KMS-11 (cell line): ENCODE data around the gene CTAG2.
"Not testable (repeated sequence)": the region's sequence is repeated elsewhere in the genome, so short reads cannot be mapped to it uniquely, and the experiment has no call there.

Experiments used
- H2AFZ ChIP-seq: fragments of 200-600 bp; sonication (generic); 2 replicates; pipeline ENCODE4 v1.6.1; 2016; ENCODE audit warnings: antibody characterized with exemption, mixed run types, low read depth
- H3K27ac ChIP-seq: fragments of 200-600 bp; sonication (generic); 2 replicates; pipeline ENCODE4 v1.6.1; 2016; ENCODE audit warnings: mild to moderate bottlenecking, mixed run types
- H3K27me3 ChIP-seq: fragments of 200-600 bp; sonication (generic); 2 replicates; pipeline ENCODE4 v1.6.1; 2017; ENCODE audit warnings: mild to moderate bottlenecking, low read depth, mixed run types, moderate library complexity; ENCODE audit not compliant: insufficient read depth
- H3K36me3 ChIP-seq: fragments of 200-600 bp; sonication (generic); 2 replicates; pipeline ENCODE4 v1.6.1; 2017; ENCODE audit warnings: mild to moderate bottlenecking, mixed run types; ENCODE audit not compliant: insufficient read depth
- H3K4me1 ChIP-seq: fragments of 200-600 bp; sonication (generic); 2 replicates; pipeline ENCODE4 v1.6.1; 2016; ENCODE audit warnings: mild to moderate bottlenecking, low read depth, mixed run types; ENCODE audit not compliant: poor library complexity, severe bottlenecking
- H3K4me2 ChIP-seq: fragments of 200-600 bp; sonication (generic); 2 replicates; pipeline ENCODE4 v1.7.0; 2016; ENCODE audit warnings: mild to moderate bottlenecking, mixed run types
- H3K4me3 ChIP-seq: fragments of 200-600 bp; sonication (generic); IDR thresholded peaks from 2 replicates; pipeline ENCODE4 v1.6.1; 2017; ENCODE audit warnings: low read depth, low read length, mixed read lengths; ENCODE audit not compliant: insufficient read depth
- H3K79me2 ChIP-seq: fragments of 200-600 bp; sonication (generic); 2 replicates; pipeline ENCODE4 v1.6.1; 2016; ENCODE audit warnings: low read depth, mixed run types; ENCODE audit not compliant: insufficient read depth
- H3K9ac ChIP-seq: fragments of 200-600 bp; sonication (generic); 2 replicates; pipeline ENCODE4 v1.6.1; 2016; ENCODE audit warnings: mild to moderate bottlenecking, mixed run types
- H4K20me1 ChIP-seq: fragments of 200-600 bp; sonication (generic); 2 replicates; pipeline ENCODE4 v1.6.1; 2016; ENCODE audit warnings: mild to moderate bottlenecking, mixed run types; ENCODE audit not compliant: insufficient read depth
- CTCF ChIP-seq: fragments of 200-600 bp; sonication (generic); conservative IDR thresholded peaks from 2 replicates; pipeline ENCODE4 v1.6.1; 2017; ENCODE audit warnings: low read depth, mild to moderate bottlenecking, antibody characterized with exemption, low read length, moderate library complexity, mixed read lengths

The CTAG2 gene

DNA sequence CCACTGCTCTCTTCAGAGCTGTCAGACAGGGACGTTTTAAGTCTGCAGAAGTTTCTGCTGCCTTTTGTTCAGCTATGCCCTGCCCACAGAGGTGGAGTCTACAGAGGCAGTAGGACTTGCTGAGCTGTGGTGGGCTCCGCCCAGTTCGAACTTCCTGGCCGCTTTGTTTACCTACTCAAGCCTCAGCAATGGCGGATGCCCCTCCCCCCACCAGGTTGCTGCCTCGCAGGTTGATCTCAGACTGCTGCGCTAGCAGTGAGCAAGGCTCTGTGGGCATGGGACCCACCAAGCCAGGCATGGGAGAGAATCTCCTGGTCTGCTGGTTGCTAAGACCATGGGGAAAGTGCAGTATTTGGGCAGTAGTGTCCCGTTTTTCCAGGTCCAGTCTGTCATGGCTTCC lies 17.5 kb upstream of the CTAG2 start:
- H3K79me2 ChIP-seq, H3K36me3 ChIP-seq, H3K4me3 ChIP-seq, H3K27me3 ChIP-seq, H3K27ac ChIP-seq, H4K20me1 ChIP-seq, H3K9ac ChIP-seq, H3K4me1 ChIP-seq, H3K4me2 ChIP-seq, H2AFZ ChIP-seq: not testable (repeated sequence)

DNA sequence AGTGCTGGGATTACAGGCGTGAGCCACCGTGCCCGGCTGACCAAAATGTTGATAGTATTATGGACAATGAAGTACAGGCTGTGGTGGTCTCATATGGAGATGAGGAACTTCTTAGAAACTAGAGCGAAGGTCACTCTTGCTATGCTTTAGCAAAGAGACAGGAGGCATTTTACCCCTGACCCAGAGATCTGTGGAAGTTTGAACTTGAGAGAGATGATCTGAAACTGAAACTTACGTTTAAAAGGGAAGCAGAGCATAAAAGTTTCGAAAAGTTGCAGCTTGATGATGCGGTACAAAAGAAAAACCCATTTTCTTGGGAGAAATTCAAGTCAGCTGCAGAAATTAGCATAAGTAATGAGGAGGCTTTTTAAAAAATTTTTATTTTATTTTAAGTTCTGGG lies 8.5 kb upstream of the CTAG2 start:
- no peak overlapping the region for H3K4me3 ChIP-seq
- H3K9ac ChIP-seq, result no peak overlapping the region
- H2AFZ ChIP-seq, result no peak overlapping the region
- no peak overlapping the region for H3K27ac ChIP-seq
- no peaks in the 10 kb centered on the region for H3K36me3 ChIP-seq
- peaks cover 5% of the 10 kb centered on the region for H3K4me1 ChIP-seq
- no peaks in the 10 kb centered on the region for H3K27me3 ChIP-seq
- 0 out of 2 replicates have a peak overlapping the region, but pooled peaks have one; percentile 9 for H3K4me2 ChIP-seq
- no peaks in the 10 kb centered on the region for H4K20me1 ChIP-seq
- H3K79me2 ChIP-seq, result no peaks in the 10 kb centered on the region
- TF ChIP-seq CTCF, result no peak

DNA sequence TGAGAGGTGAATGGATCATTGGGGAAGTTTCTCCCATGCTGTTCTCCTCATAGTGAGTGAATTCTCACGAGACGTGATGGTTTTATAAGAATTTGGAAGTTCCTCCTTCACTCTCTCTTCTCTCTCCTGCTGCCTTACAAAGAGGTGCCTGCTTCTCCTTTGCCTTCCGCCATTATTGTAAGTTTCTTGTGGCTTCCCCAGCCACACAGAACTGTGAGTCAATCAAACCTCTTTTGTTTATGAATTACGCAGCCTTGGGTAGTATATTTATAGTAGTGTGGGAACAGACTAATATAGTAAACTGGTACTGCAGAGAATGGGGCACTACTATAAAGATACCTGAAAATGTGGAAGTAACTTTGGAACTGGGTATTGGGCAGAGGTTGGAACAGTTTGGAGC lies 7.8 kb upstream of the CTAG2 start:
- Histone ChIP-seq H4K20me1 (no peaks in the 10 kb centered on the region), H3K4me1 (peaks cover 5% of the 10 kb centered on the region), H3K27ac (no peak overlapping the region), H3K4me2 (no peak overlapping the region), H3K79me2 (no peaks in the 10 kb centered on the region), H3K9ac (no peak overlapping the region), H2AFZ (no peak overlapping the region), H3K36me3 (no peaks in the 10 kb centered on the region), H3K4me3 (no peak overlapping the region), H3K27me3 (no peaks in the 10 kb centered on the region)
- no peak for TF ChIP-seq CTCF

DNA sequence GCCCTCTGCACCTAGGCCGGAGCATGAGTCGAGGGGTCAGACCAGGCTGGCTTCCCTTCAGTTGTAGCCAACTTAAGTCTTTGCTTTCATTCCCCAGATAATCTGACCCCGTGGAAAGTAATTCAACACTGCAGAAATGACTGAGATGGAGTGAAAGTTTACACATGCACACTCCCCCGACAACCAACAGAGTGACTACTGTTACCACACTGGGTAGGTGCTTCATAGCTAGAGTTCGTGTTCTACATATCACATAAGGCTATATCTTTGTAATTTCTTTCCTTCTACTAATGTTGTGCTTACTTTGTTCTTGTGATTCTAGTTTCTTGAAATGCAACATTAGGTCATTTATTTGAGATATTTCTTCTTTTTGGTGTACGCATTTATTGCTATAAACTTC lies 7.2 kb upstream of the CTAG2 start:
- Histone ChIP-seq H2AFZ (no peak overlapping the region), H3K9ac (no peak overlapping the region)

DNA sequence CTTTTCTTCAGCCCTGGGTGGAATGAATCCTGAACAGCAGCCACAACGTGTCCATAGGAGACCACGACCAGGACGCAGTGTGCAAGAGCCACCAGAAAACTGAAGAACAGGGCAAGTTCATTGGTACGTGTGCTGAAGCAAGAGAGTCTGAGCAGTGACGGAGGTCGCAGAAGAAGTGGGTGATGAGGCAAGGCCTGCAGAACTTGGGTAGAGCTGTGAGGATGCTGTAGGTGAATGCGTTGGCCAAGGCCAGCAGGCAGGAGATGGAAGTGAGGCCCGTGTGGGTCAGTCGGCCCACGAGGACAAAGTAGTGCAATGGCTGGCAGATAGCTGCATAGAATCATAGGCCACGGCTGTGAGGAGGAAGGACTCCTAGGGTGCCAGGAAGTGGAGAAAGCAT lies 5.6 kb upstream of the CTAG2 start:
- H3K4me1 ChIP-seq, result peaks cover 5% of the 10 kb centered on the region
- H3K4me3 ChIP-seq, result no peak overlapping the region
- H3K36me3 ChIP-seq, result no peaks in the 10 kb centered on the region
- H4K20me1 ChIP-seq, result no peaks in the 10 kb centered on the region
- no peak overlapping the region for H2AFZ ChIP-seq
- H3K79me2 ChIP-seq, result no peaks in the 10 kb centered on the region
- H3K27me3 ChIP-seq, result no peaks in the 10 kb centered on the region
- no peak overlapping the region for H3K4me2 ChIP-seq
- no peak for TF ChIP-seq CTCF
- no peak overlapping the region for H3K27ac ChIP-seq
- H3K9ac ChIP-seq, result no peak overlapping the region

More for the DNA sequence above, 7.2 kb upstream of the CTAG2 start:
- no peak overlapping the region for H3K27ac ChIP-seq
- no peak overlapping the region for H3K4me2 ChIP-seq
- peaks cover 5% of the 10 kb centered on the region for H3K4me1 ChIP-seq
- TF ChIP-seq CTCF, result no peak
- no peak overlapping the region for H3K4me3 ChIP-seq
- H3K79me2 ChIP-seq, result no peaks in the 10 kb centered on the region
- H4K20me1 ChIP-seq, result no peaks in the 10 kb centered on the region
- no peaks in the 10 kb centered on the region for H3K27me3 ChIP-seq
- no peaks in the 10 kb centered on the region for H3K36me3 ChIP-seq
